ENCODE results near the gene NDUFA7. TPM values are rescaled to one million over a fixed set of nuclear protein-coding genes. Genes with fewer than 3 reads are reported as not detected.
"Not testable (repeated sequence)": the region's sequence is repeated elsewhere in the genome, so short reads cannot be mapped to it uniquely, and the experiment has no call there.

The NDUFA7 gene
- total RNA-seq, 1 donor, result 50.9 TPM

GRCh38 chr19:8342684-8343482 lies 21.7 kb upstream of the NDUFA7 start, which contains the start of gene KANK3:
Gene KANK3, minus strand, starts transcription at chr19:8343262. Its CDS starts 5,434 bp downstream, at chr19:8337828.
- peak; percentile 64 to 95 (median 93) for DNase-seq (ENCODE audit: low read depth in 2 of 3, low spot score in 2 of 3)

GRCh38 chr19:8342316-8342683 lies 21.1 kb upstream of the NDUFA7 start:
- no peak for DNase-seq (ENCODE audit: low read depth in 2 of 3, low spot score in 2 of 3)

DNA sequence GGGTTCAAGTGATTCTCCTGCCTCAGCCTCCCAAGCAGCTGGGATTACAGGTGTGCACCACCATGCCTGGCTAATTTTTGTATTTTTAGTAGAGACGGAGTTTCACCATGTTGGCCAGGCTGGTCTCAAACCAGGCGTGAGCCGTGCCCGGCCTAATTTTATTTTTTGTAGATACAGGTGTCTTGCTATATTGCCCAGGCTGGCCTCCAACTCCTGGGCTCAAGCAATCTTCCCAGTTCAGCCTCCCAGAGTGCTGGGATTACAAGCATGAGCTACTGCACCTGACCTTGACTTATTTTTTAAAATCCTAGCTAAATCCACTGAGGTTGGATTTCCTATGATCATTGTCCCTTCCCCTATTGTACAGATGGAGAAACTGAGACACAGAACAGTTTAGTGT lies 20.3 kb upstream of the NDUFA7 start:
- not testable (repeated sequence) for DNase-seq (ENCODE audit: low read depth in 2 of 3, low spot score in 2 of 3)

DNA sequence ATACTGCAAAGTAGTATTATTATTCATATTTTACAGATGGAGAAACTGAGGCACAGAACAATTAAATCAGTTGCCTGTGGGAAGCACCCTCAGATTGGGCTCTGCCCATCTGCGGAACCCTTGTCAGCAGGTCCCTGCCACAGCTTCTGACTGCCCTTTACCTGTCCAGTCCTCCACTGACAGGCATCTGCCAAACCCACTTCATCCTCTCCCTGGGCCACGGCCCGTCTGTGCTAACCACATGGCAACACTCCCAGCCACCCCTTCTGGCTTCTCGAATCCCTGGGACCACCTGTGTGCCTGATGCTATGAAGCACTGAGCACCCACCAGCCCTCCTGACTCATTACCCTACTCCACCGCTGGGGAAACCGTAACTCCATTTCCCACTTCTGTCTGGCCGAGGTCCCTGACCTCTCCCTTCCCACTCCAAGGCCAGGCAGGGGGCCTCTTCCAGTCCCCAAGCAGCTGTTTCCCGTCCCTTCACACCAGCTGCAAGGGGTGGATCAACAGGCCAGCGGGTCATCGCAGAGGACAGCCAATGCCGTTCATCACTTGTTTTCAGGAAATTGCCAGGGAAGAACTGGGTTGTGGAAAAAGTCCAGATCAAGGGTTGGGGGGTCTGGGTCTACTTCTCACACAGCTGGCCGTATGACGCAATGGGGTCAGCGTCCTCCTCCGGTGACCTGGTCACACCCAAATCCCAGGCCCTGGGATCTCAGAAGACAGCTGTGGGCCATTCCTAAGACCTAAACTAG lies 19.3 kb upstream of the NDUFA7 start:
- no peak for DNase-seq (ENCODE audit: low read depth in 2 of 3, low spot score in 2 of 3)

- no peak for DNase-seq (ENCODE audit: low read depth in 2 of 3, low spot score in 2 of 3)
Observed at GRCh38 chr19:8338835-8339234, 17.7 kb upstream of the NDUFA7 start.

- no peak for DNase-seq (ENCODE audit: low read depth in 2 of 3, low spot score in 2 of 3)
Observed at GRCh38 chr19:8337728-8338127, 16.6 kb upstream of the NDUFA7 start.

DNA sequence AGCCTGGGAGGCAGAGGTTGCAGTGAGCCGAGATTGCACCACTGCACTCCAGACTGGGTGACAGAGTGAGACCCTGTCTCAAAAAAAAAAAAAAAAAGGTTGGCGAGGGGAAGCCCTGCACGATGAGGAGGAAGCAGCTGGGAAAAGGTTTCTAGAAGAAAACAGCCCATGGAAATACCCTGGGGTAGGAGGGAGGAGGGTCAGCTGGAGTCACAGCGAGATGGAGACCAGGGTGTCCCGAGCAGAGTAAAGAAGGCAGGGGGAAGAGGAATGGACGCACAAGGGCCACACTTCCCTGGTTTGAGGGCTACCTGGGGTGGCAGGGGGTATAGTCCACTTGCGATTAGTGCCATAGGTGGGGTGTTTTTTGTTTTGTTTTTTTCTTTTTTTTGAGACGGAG lies 15.5 kb upstream of the NDUFA7 start:
- peak in 1 of 3 donors; percentile 33 for DNase-seq (ENCODE audit: low read depth in 2 of 3, low spot score in 2 of 3)

DNA sequence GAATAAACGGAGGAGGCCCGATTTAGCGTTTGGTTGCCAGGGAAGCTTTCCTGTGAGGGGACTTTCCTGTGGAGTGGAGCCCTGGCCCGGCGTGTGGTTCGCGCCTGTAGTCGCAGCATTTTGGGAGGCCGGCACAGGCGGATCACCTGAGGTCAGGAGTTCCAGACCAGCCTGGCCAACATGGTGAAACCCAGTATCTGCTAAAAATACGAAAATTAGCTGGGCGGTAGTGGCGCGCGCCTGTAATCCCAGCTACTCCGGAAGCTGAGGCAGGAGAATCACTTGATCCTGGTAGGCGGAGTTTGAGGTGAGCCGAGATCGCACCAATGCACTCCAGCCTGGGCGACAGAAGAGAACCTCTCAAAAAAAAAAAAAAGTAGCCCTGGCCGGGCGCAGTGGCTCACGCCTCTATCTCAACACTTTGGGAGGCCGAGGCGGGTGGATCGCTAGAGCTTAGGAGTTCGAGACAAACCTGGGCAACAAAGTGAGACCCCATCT lies 14.9 kb upstream of the NDUFA7 start:
- DNase-seq (ENCODE audit: low read depth in 2 of 3, low spot score in 2 of 3), result no peak

- no peak for DNase-seq (ENCODE audit: low read depth in 2 of 3, low spot score in 2 of 3)
Observed at GRCh38 chr19:8335343-8336071, 14.3 kb upstream of the NDUFA7 start.

GRCh38 chr19:8334458-8335342 lies 13.5 kb upstream of the NDUFA7 start:
- peak in 1 of 3 donors; percentile 55 for DNase-seq (ENCODE audit: low read depth in 2 of 3, low spot score in 2 of 3)

GRCh38 chr19:8333767-8334457 lies 12.7 kb upstream of the NDUFA7 start:
- no peak for DNase-seq (ENCODE audit: low read depth in 2 of 3, low spot score in 2 of 3)

DNA sequence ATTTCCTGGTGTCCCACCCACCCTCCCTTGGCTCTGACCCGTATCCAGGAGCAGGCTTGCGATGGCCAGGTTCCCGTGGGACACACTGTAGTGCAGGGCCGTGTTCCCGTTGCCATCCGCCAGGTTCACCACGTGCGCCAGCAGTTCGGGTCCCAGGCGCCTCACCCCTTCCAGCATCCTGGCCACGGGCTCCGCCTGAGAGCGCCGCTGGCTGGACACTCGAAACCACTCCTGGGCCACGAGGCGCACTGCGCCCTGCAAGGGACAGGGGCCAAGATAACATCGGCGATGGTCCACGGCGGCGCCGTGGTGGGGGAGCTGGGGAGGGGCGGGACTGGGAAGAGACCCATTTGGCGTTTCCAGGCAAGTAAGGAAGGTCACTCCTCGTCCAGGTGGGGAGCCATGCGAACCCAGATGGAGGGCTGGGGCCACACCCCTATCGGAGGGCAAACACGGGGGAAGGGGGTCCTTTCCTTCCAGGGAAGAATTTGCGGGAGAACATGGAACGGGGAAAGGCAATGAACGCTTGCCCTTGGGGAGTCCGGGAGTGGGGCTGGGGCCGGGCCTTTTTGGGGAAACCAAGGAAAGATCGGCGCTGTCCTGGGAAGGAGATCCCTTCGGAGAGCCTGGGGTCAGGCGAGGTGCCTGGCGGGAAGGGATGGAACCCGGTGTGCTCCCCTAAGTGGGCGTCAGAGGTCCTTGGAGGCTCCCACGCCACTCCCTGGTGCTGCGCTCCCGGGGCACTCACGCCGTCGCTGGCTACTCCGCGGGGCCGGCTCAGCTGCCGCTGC lies 12.0 kb upstream of the NDUFA7 start:
- no peak for DNase-seq (ENCODE audit: low read depth in 2 of 3, low spot score in 2 of 3)

- DNase-seq (ENCODE audit: low read depth in 2 of 3, low spot score in 2 of 3), result no peak
Observed at GRCh38 chr19:8331263-8331845, 10.2 kb upstream of the NDUFA7 start.

GRCh38 chr19:8329996-8330395 lies 8.8 kb upstream of the NDUFA7 start:
- DNase-seq (ENCODE audit: low read depth in 2 of 3, low spot score in 2 of 3), result no peak

- DNase-seq (ENCODE audit: low read depth in 2 of 3, low spot score in 2 of 3), result no peak
Observed at GRCh38 chr19:8325454-8325853, 4.3 kb upstream of the NDUFA7 start.

DNA sequence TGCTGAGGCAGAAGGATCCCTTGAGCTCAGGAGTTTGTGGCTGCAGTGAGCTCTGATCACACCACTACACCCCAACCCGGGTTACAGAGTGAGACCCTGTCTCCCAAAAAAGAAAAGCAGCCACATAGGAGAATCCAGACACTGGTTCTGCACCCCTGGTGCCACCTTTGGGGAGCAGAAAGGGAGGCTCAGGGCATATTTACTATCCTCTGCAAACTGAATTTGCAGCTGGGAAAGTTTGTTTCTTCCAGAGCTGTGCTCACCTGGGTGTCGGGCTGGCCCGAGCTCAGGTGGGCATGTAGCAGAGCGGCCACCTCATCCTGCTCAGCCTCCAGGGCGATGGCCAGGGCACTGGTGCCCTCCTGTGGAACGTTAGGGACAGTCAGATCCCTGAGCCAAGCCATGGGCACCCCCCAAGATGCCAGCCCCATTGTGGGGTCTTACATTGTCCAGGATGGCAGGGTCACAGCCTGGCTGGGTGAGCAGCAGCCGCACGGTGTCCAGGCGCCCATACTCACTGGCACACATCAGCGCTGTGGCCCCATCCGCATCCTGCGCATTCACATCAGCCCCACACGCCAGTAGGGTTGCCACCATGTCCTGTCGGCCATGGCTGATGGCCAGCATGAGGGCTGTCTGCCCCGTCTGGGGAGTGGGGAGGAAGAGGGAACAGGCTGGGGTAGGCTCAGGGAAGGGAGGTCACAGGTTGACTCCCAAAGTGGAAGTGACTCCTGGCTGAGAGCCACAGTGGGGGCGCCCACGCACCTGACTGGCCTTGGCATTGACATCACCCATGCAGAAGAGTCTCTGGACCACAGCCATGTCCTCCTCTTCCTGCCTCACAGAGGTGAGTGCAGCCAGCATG lies 3.2 kb upstream of the NDUFA7 start:
- DNase-seq (ENCODE audit: low read depth in 2 of 3, low spot score in 2 of 3), result no peak

DNA sequence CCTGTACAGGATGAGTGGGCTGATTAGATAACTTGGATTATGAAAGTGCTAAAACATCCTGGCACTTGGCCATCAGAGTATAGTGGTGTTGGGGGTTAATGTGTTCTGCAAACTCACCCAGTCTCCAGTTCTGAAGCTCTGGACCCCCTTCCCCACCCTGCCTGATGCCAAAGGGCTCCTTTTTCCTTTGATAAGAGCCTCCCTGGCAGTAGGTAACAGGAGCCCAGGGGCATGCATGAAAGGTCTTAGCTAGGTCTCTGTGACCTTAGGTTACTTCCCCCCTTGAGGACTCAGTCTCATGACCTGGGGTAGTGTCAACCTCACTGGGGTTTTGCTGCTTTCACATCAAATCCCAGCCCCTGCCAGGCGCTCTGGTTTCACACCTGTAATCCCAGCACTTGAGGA lies 2.6 kb upstream of the NDUFA7 start:
- DNase-seq (ENCODE audit: low read depth in 2 of 3, low spot score in 2 of 3), result peak in 2 of 3 donors; percentile 41 to 65

Data from hematopoietic multipotent progenitor cell (in vitro differentiated cells).